ENCODE results near the gene EEIG1.

EEIG1 gene

GRCh38 chr9:127999461-127999860 is 18.7 kb upstream of the EEIG1 start:
- no peak for FAIRE-seq

GRCh38 chr9:127993721-127994120 is 12.9 kb upstream of the EEIG1 start:
- FAIRE-seq = no peak

- FAIRE-seq = no peak
Measured at GRCh38 chr9:127991757-127992274, 11.0 kb upstream of the EEIG1 start.

- no peak for FAIRE-seq
Measured at GRCh38 chr9:127991017-127991756, 10.4 kb upstream of the EEIG1 start.

- FAIRE-seq = no peak
Measured at GRCh38 chr9:127990554-127990953, 9.8 kb upstream of the EEIG1 start.

GRCh38 chr9:127989094-127989493 is 8.3 kb upstream of the EEIG1 start:
- no peak for FAIRE-seq

- FAIRE-seq = no peak
Measured at GRCh38 chr9:127987103-127987614, 6.4 kb upstream of the EEIG1 start.

GRCh38 chr9:127985011-127985410 is 4.2 kb upstream of the EEIG1 start:
- FAIRE-seq = no peak

GRCh38 chr9:127983847-127984289 is 3.1 kb upstream of the EEIG1 start:
- no peak for FAIRE-seq

GRCh38 chr9:127982912-127983311 is 2.1 kb upstream of the EEIG1 start:
- no peak for FAIRE-seq

- FAIRE-seq = no peak
Measured at GRCh38 chr9:127981559-127982121, 851 bp upstream of the EEIG1 start.

GRCh38 chr9:127980060-127980705 is 606 bp downstream of the EEIG1 start:
- FAIRE-seq = no peak

GRCh38 chr9:127979333-127980059 is 1.3 kb downstream of the EEIG1 start:
- no peak for FAIRE-seq

- FAIRE-seq = no peak
Measured at GRCh38 chr9:127979015-127979332, 1.8 kb downstream of the EEIG1 start.

- no peak for FAIRE-seq
Measured at GRCh38 chr9:127977884-127978647, 2.7 kb downstream of the EEIG1 start.

- no peak for FAIRE-seq
Measured at GRCh38 chr9:127977009-127977883, 3.5 kb downstream of the EEIG1 start.

GRCh38 chr9:127976498-127976897 is 4.3 kb downstream of the EEIG1 start:
- no peak for FAIRE-seq

GRCh38 chr9:127975376-127976315 is 5.1 kb downstream of the EEIG1 start:
- no peak for FAIRE-seq

- FAIRE-seq = no peak
Measured at GRCh38 chr9:127974769-127975261, 6.0 kb downstream of the EEIG1 start.
